Glomerular endothelial cell (primary cell): ENCODE measurements around the gene SLC25A25. TPM values are rescaled to one million over a fixed set of nuclear protein-coding genes. Genes with fewer than 3 reads are reported as not detected.
"Not testable (repeated sequence)": the region's sequence is repeated elsewhere in the genome, so short reads cannot be mapped to it uniquely, and the experiment has no call there.

Source experiments
- DNase-seq: peaks from one replicate; pipeline ENCODE4 v3.0.0-alpha.2; 2011; ENCODE audit warnings: low read depth, low spot score; ENCODE audit errors: extremely low read depth
- total RNA-seq: library from RNA; depleted of rRNA; stranded (reverse); fragments of >200 nt; gene quantifications from 2 replicates; pipeline ENCODE4 v1.2.3, GENCODE V29; 2015

Gene SLC25A25
- total RNA-seq, 1 donor from 2014 or later = 24.1 TPM

- DNase-seq = no peak
Observed at GRCh38 chr9:128123451-128124080, 55.5 kb downstream of the SLC25A25 start.

GRCh38 chr9:128124451-128124850 is 56.4 kb downstream of the SLC25A25 start:
- DNase-seq = no peak

GRCh38 chr9:128124873-128125579 is 57.0 kb downstream of the SLC25A25 start:
- no peak for DNase-seq

- no peak for DNase-seq
Observed at GRCh38 chr9:128125580-128126354, 57.7 kb downstream of the SLC25A25 start.

GRCh38 chr9:128127568-128127989 is 59.5 kb downstream of the SLC25A25 start, which contains the start of gene PTGES2:
Gene PTGES2, minus strand, starts transcription at chr9:128127729. Its CDS starts 12 bp downstream, at chr9:128127717.
- DNase-seq = peak; percentile 5

- peak; percentile 51 for DNase-seq
Observed at GRCh38 chr9:128127990-128128835, 60.2 kb downstream of the SLC25A25 start.

- no peak for DNase-seq
Observed at GRCh38 chr9:128128836-128129590, 61.0 kb downstream of the SLC25A25 start.

- not testable (repeated sequence) for DNase-seq
Observed at GRCh38 chr9:128129976-128130590, 62.1 kb downstream of the SLC25A25 start.

GRCh38 chr9:128130651-128131050 is 62.6 kb downstream of the SLC25A25 start:
- DNase-seq = not testable (repeated sequence)

- DNase-seq = not testable (repeated sequence)
Observed at GRCh38 chr9:128131346-128131745, 63.3 kb downstream of the SLC25A25 start.

- not testable (repeated sequence) for DNase-seq
Observed at GRCh38 chr9:128132139-128132538, 64.1 kb downstream of the SLC25A25 start.

- not testable (repeated sequence) for DNase-seq
Observed at GRCh38 chr9:128135561-128135960, 67.5 kb downstream of the SLC25A25 start.

GRCh38 chr9:128136816-128137793 is 69.1 kb downstream of the SLC25A25 start:
- no peak for DNase-seq

- DNase-seq = no peak
Observed at GRCh38 chr9:128138001-128138400, 70.0 kb downstream of the SLC25A25 start.

GRCh38 chr9:128139621-128140020 is 71.6 kb downstream of the SLC25A25 start:
- DNase-seq = no peak

- DNase-seq = no peak
Observed at GRCh38 chr9:128141604-128142003, 73.6 kb downstream of the SLC25A25 start.

GRCh38 chr9:128142061-128142460 is 74.0 kb downstream of the SLC25A25 start:
- no peak for DNase-seq

GRCh38 chr9:128142596-128142995 is 74.6 kb downstream of the SLC25A25 start:
- DNase-seq = no peak
